Measurements from ENCODE around the gene EIF3A.
"Not testable (repeated sequence)": the region's sequence is repeated elsewhere in the genome, so short reads cannot be mapped to it uniquely, and the experiment has no call there.

The EIF3A gene

GRCh38 chr10:119041326-119041725 is 39.3 kb downstream of the EIF3A start:
- Mint-ChIP-seq H3K9me3 (ENCODE audit: low read depth) (no peaks in the 10 kb centered on the region), H3K27me3 (no peaks in the 10 kb centered on the region), H3K27ac (no peak overlapping the region), H3K36me3 (peaks cover 28% of the 10 kb centered on the region), H3K4me1 (ENCODE audit: low read depth) (peaks cover 6% of the 10 kb centered on the region), H3K4me3 (no peak overlapping the region)

GRCh38 chr10:119039161-119039560 is 41.5 kb downstream of the EIF3A start:
- peaks cover 6% of the 10 kb centered on the region for H3K4me1 Mint-ChIP-seq (ENCODE audit: low read depth)
- H3K9me3 Mint-ChIP-seq (ENCODE audit: low read depth) = no peaks in the 10 kb centered on the region
- no peaks in the 10 kb centered on the region for H3K27me3 Mint-ChIP-seq

DNA sequence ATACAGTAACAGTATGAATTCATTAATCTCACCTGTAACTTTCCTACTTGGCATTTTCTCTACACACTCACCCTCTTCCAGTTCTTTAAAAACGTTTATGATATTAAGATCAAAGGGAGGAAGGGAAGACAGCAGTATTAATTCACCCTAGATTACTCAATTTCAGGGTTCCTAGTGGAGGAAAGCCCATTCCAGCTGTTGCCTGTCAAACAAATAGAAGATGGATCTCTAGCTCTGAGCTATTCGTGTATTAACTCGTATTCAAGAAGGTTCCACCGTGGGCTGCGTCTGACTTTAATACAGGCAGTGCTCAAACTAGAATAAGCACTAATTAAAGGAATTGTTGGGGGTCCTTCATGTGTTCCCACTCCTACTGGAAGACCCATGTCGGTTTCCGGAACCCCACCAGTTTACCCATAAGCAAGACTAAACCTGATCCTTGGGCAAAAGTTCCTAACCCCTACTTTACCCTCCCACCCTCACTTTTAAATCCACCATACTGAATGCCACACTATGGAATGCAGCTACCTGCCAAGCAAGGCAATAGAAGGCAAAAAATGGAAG is 49.0 kb downstream of the EIF3A start:
- H3K36me3 Mint-ChIP-seq = peaks cover 10% of the 10 kb centered on the region
- no peaks in the 10 kb centered on the region for H3K9me3 Mint-ChIP-seq (ENCODE audit: low read depth)
- no peak overlapping the region for H3K27ac Mint-ChIP-seq
- H3K27me3 Mint-ChIP-seq = no peaks in the 10 kb centered on the region
- H3K4me3 Mint-ChIP-seq = peak overlapping the region; percentile 45
- H3K4me1 Mint-ChIP-seq (ENCODE audit: low read depth) = peaks cover 18% of the 10 kb centered on the region

More at GRCh38 chr10:119039161-119039560, 41.5 kb downstream of the EIF3A start:
- peaks cover 26% of the 10 kb centered on the region for H3K36me3 Mint-ChIP-seq
- no peak overlapping the region for H3K4me3 Mint-ChIP-seq
- no peak overlapping the region for H3K27ac Mint-ChIP-seq

- Mint-ChIP-seq H3K9me3 (ENCODE audit: low read depth) (no peaks in the 10 kb centered on the region), H3K27ac (no peak overlapping the region), H3K27me3 (no peaks in the 10 kb centered on the region), H3K4me1 (ENCODE audit: low read depth) (peaks cover 18% of the 10 kb centered on the region), H3K36me3 (peaks cover 10% of the 10 kb centered on the region), H3K4me3 (peak overlapping the region; percentile 67)
Measured at GRCh38 chr10:119030421-119031250, 50.0 kb downstream of the EIF3A start.

GRCh38 chr10:119029613-119030420 is 50.8 kb downstream of the EIF3A start, which contains the start of gene NANOS1:
Gene NANOS1 (plus strand): TSS chr10:119029714. CDS start chr10:119029802, 88 bp downstream.
- Mint-ChIP-seq H3K36me3 (peaks cover 10% of the 10 kb centered on the region), H3K4me1 (ENCODE audit: low read depth) (peaks cover 18% of the 10 kb centered on the region), H3K27ac (no peak within 1 kb of the TSS), H3K4me3 (peak within 1 kb of the TSS; percentile 74), H3K27me3 (no peaks in the 10 kb centered on the region), H3K9me3 (ENCODE audit: low read depth) (no peaks in the 10 kb centered on the region)

DNA sequence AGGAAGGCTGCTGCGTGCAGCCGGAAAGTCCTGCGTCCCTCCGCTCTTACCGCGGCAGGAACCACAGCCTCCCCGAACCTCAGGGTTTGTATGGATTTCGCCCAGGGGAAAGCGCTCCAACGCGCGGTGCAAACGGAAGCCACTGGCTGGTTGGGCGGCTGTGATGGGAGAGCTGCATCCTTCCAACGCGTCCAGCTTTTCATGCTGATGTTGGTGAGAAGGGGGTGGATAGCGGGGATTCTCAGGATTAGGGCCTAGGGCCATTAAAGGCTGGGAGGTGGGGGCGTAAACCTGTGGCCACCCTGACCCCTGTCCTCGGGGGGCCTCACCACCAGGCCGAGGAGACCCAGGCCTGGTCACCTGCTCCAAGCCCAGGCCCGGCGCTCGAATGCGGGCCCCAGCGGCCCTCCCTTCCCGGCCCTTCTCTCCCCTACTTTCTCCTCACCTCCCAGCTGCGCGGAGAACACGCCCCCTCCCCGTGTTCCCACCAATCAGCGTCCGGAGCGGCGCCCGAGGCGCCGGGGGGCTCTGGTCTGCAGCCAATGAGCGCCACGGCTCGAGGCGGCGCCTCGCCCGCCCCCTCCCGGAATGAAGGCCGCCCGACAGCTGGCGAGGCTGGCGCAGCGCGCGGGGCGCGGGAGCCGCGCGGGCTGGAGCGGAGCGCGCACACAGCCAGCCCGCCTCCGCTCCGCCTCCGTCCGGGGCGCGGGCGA is 51.6 kb downstream of the EIF3A start:
- no peaks in the 10 kb centered on the region for H3K27me3 Mint-ChIP-seq
- no peaks in the 10 kb centered on the region for H3K9me3 Mint-ChIP-seq (ENCODE audit: low read depth)
- H3K4me1 Mint-ChIP-seq (ENCODE audit: low read depth) = peaks cover 18% of the 10 kb centered on the region
- H3K27ac Mint-ChIP-seq = no peak overlapping the region
- H3K36me3 Mint-ChIP-seq = peaks cover 7% of the 10 kb centered on the region
- H3K4me3 Mint-ChIP-seq = peak overlapping the region; percentile 74

GRCh38 chr10:119028445-119028899 is 52.1 kb downstream of the EIF3A start:
- H3K9me3 Mint-ChIP-seq (ENCODE audit: low read depth); H3K27ac Mint-ChIP-seq; H3K27me3 Mint-ChIP-seq; H3K36me3 Mint-ChIP-seq: not testable (repeated sequence)
- Mint-ChIP-seq H3K4me3 (peak overlapping the region; percentile 74), H3K4me1 (ENCODE audit: low read depth) (peaks cover 16% of the 10 kb centered on the region)

- H3K36me3 Mint-ChIP-seq = no peaks in the 10 kb centered on the region
- H3K4me3 Mint-ChIP-seq = no peak overlapping the region
Measured at GRCh38 chr10:119026301-119027110, 54.1 kb downstream of the EIF3A start.

GRCh38 chr10:119025776-119026175 is 54.8 kb downstream of the EIF3A start:
- H3K36me3 Mint-ChIP-seq = no peaks in the 10 kb centered on the region
- peaks cover 2% of the 10 kb centered on the region for H3K4me1 Mint-ChIP-seq (ENCODE audit: low read depth)
- no peaks in the 10 kb centered on the region for H3K9me3 Mint-ChIP-seq (ENCODE audit: low read depth)
- no peak overlapping the region for H3K4me3 Mint-ChIP-seq
- no peaks in the 10 kb centered on the region for H3K27me3 Mint-ChIP-seq
- no peak overlapping the region for H3K27ac Mint-ChIP-seq

More at GRCh38 chr10:119026301-119027110, 54.1 kb downstream of the EIF3A start:
- Mint-ChIP-seq H3K27me3 (no peaks in the 10 kb centered on the region), H3K9me3 (ENCODE audit: low read depth) (no peaks in the 10 kb centered on the region), H3K27ac (no peak overlapping the region), H3K4me1 (ENCODE audit: low read depth) (peaks cover 9% of the 10 kb centered on the region)

DNA sequence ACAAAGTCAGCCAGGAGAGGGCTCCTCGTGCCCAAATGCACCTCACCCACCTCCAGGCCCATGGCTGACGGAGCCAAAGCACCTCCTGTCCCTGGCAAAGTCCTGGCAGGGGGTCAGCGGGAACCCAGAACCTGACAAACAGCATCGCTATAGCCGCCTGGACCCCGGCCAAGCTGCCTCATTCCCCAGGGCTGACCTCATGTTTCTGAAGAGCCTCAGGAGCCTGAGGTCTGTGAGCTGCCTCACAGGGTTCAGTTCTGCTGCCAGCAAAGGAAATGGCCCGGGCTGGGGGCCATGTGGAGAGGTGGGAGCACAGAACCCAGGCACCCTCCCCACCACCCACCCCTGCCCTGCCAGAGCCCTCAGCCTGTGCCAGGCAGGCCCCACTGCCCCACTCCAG is 55.3 kb downstream of the EIF3A start:
- Mint-ChIP-seq H3K4me3 (no peak overlapping the region), H3K36me3 (no peaks in the 10 kb centered on the region), H3K4me1 (ENCODE audit: low read depth) (no peaks in the 10 kb centered on the region), H3K27ac (no peak overlapping the region), H3K27me3 (peaks cover 2% of the 10 kb centered on the region), H3K9me3 (ENCODE audit: low read depth) (no peaks in the 10 kb centered on the region)

- Mint-ChIP-seq H3K4me3 (no peak overlapping the region), H3K36me3 (no peaks in the 10 kb centered on the region), H3K27me3 (peaks cover 2% of the 10 kb centered on the region), H3K9me3 (ENCODE audit: low read depth) (no peaks in the 10 kb centered on the region), H3K4me1 (ENCODE audit: low read depth) (no peaks in the 10 kb centered on the region), H3K27ac (no peak overlapping the region)
Measured at GRCh38 chr10:119024882-119025281, 55.7 kb downstream of the EIF3A start.

- Mint-ChIP-seq H3K4me3 (no peak overlapping the region), H3K36me3 (no peaks in the 10 kb centered on the region), H3K9me3 (ENCODE audit: low read depth) (no peaks in the 10 kb centered on the region), H3K27me3 (peaks cover 2% of the 10 kb centered on the region), H3K4me1 (ENCODE audit: low read depth) (no peaks in the 10 kb centered on the region), H3K27ac (no peak overlapping the region)
Measured at GRCh38 chr10:119023553-119023868, 57.1 kb downstream of the EIF3A start.

DNA sequence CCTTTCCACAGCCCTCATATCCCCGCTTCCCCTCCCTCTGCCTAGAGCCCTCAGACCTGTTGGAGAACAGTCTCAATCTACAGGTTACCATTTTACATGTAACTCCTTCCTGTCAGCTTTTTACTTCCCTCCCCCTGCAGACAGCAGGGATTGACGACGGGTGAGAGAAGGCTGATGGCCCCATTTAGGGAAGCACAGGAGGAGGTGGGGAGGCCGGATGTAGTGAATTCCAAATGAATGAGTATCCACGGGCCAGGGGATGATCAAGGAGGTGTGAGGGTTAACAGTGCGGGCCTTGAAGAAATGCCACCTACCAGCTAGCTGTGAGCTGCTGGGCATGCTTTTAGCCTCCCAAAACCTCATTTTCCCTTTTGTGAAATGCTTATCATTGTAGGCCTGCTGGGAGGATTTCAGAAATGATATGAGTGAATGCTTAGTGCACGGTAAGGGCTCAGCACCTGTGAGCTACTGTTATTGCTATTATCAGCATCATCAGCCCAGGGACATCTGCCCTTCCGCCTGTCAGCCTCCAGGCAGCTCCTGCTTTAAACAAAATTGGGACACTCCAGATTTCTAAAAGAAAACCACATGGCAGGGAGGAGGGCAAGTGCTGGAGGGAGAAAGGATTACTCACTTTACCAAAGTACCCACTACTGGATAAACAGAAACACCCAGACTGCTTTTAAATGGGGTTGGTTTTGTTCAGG is 57.6 kb downstream of the EIF3A start:
- peaks cover 2% of the 10 kb centered on the region for H3K27me3 Mint-ChIP-seq
- H3K9me3 Mint-ChIP-seq (ENCODE audit: low read depth) = no peaks in the 10 kb centered on the region
- H3K4me1 Mint-ChIP-seq (ENCODE audit: low read depth) = no peaks in the 10 kb centered on the region
- H3K4me3 Mint-ChIP-seq = no peak overlapping the region
- H3K27ac Mint-ChIP-seq = no peak overlapping the region
- no peaks in the 10 kb centered on the region for H3K36me3 Mint-ChIP-seq

Data from activated naive CD8-positive, alpha-beta T cell (primary cell).